NCI-H1417 treated with DMSO at 0.1 percent for 48 hours (cell line): Measurements from ENCODE around the gene TPSD1.
"Not testable (repeated sequence)": the region's sequence is repeated elsewhere in the genome, so short reads cannot be mapped to it uniquely, and the experiment has no call there.

Source experiments
- DNase-seq: peaks from one replicate; lab custom pipeline; 2025; lab: John Stamatoyannopoulos, UW

Gene TPSD1

DNA sequence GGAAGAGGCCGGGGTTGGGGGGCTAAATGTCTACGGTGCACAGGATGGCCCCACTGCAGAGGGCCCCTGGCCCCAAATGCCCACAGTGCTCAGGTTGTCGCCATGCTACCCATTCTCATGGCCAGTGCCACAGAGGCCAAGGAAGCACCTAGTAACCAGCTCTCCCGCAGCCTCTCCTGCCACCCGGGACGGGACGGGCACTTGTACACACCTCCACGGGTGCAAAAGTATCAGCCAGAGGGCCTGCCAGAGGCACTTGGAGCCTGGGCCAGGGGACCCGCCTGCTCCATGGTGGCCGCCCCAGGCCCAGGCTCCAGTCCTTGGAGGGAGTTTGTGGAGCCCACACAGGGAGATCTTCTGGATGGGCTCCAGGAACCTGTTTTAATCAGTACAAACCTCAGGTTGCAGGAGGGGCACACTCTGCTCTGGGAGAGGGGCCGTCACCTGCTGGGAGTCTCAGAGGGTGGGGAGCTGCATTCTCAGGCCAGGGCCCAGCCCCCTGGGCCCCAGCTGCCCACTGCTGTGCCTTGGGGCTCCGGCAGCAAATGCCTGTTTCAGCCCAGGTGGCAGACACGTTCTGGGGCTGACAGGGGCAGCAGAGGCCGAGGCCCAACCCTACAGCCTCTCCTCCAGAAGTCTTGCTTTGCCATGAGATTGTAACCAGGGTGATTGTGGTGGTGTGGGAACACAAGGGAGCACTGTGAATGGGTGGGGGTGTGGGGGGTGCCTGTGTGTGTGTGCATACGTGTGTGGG is 7.9 kb downstream of the TPSD1 start:
- DNase-seq = no peak

DNA sequence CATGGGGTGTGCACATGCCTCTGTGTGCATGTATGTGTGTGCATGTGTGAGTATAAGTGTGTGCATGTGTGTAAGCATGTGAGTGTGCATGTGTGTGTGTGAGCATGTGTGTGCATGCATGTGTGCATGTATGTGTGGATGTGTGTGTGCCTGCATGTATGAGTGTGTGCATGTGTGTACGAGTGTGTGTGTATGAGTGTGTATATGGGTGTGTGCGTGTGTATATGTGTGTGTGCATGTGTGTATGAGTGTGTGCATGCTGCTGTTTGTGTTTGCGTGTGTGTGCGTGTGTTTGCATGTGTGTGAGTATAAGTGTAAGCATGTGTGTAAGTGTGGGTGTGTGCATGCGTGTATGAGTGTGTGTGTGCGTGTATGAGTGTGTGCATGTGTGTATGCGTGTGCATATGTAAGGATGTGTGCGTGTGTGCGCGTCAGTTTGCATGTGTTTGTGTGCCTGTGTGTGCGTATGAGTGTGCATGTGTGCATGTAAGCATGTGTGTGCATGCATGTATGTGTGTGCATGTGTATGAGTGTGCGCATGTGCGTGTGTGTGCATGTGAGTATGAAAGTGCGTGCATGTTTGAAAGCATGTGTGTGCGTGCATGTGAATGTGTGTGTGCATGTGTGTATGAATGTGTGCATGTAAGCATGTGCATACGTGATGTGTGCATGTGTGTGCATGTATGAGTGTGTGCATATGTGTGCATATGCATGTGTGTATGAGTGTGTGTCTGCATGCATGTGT is 8.6 kb downstream of the TPSD1 start:
- DNase-seq = no peak

DNA sequence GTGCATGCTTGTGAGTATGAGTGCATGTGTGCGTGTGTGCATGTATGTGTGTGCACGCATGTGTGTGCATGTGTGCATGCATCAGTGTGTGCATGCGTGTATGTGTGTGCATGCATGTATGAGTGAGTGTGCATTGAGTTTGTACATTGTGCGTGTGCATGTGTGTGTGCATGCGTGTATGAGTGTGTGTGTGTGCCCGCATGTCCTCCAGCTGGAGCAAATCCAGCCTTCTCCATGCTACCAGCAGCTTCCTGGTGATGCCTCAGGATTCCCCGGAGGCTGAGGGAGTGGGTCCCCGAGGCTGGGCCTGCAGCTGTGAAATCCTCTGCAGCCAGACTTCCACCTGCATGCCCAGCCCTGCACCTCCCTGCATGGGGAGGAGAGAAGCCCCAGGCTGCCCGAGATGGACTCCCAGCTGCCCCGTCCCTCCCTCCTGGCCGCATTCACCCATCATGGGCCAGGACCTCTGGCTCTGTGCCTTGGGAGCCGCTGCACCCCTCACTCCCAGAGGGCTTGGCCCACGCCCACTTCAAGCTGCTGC is 9.3 kb downstream of the TPSD1 start:
- no peak for DNase-seq

DNA sequence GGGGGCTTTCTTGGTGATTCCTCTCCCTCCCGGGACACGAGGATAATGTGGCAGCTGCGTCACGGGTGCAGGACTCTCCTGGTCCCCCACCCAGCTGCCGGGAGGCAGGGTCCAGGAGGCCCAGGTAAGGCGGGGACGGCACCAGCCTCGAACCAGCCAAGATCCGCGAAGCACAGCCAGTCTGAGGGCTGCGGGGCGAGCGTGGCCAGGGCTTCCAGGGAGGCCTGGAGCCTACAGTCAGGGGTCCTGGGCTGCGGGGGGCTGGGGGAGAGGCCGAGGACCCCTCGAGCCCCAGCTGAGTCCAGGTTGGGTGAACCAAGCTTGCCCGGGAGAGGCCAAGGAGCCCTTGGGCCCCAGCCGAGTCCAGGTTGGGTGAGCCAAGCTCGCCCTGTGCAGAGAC is 10.0 kb downstream of the TPSD1 start:
- DNase-seq = no peak

DNA sequence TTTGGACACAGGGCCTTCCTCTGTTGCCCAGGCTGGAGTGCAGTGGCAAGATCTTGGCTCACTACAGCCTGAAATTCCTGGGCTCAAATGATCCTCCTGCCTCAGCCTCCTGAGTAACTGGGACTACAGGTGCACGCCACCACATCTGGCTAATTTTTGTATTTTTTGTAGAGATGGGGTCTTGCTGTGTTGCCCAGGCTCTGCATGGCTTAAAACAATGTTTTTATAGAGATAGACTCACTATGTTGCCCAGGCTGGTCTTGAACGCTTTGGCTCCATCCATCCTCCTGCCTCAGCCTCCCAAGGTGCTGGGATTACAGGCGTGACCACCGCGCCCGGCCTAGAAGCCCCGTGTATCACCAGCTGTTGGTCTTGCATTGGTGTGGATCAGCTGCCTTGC is 13.5 kb downstream of the TPSD1 start:
- not testable (repeated sequence) for DNase-seq

DNA sequence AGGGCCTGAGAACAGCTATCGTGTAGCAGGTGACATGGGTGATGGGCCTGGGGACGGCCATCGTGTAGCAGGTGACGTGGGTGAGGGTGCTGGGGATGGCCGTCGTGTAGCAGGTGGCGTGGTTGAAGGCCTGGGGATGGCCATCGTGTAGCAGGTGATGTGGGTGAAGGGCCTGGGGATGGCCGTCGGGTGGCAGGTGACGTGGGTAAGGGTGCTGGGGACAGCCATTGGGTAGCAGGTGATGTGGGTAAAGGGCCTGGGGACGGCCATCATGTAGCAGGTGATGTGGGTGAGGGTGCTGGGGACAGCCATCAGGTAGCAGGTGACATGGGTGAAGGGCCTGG is 15.5 kb downstream of the TPSD1 start:
- no peak for DNase-seq

DNA sequence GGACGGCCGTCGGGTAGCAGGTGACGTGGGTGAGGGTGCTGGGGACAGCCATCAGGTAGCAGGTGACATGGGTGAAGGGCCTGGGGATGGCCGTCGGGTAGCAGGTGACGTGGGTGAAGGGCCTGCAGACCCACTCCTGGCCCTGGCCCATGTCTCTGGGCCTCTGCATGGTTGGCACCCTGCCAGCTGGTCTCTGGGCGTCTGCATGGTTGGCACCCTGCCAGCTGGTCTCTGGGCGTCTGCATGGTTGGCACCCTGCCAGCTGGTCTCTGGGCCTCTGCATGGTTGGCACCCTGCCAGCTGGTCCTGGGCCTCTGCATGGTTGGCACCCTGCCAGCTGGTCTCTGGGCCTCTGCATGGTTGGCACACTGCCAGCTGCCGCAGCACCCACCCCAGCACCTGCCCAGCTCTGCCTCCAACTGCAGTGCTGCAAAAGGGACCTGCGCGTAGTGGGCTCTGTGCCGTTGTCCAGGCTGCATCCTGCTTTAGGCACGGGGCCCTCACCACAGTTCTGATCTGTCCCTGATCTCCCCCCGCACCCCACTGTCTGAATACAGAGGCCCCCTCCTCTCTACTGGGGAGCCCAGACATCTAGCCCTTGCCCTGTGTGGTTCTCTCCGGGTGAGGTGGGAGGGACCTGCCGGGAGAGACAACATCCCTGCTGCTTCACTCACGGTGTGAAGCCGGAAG is 16.0 kb downstream of the TPSD1 start:
- peak; percentile 56 for DNase-seq

DNA sequence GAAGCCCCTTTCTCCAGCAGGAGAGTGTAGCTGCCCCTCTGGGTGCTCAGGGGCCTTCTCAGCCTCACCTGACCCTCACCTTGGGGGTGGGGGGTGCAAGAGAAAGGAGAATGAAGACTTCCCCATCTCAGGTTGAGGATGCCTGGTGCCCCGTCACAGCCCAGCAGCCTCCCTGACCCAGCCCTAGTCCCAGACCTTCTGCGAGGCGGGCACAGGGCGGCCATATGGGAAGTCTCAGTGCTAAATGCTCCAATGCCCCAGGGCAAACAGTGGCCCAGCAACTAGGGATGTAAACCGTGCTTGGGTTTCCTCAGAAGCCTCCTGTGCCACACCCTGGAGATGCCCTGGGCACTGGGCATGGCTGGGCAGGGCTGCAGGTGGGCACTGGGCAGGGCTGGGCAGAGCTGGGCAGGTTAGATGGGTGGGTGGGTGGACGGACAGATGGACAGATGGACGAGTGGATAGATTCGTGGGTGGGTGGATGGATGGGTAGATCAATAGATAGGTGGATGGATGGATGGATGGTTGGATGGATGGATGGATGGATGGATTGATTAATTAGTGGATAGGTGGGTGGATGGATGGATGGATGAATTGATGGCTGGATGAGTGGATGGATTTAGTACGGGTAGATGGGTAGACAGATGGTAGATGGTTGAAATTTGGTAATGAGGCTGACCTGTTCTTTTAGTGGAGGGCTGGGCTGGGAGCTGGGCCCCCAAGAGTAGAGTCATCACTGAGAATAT is 16.8 kb downstream of the TPSD1 start:
- no peak for DNase-seq

DNA sequence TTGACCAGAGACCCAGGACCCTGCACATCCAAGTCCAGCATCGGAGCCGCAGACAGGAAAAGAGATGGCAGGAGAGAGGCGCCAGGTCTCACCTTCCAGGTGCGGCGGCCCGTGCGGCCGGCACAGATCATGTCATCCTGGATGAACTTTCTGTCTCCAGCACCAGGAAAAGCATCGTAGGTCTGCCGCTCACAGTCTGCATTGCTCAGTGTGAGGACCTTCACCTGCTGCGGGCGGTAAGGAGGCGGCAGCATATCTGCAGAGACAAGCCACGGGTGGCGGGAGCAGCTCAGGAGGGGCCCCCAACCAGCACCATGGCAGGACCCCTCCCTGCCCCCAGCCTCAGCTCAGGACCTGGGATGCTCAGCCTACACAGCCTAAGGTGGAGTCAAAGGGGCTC is 17.9 kb downstream of the TPSD1 start:
- DNase-seq = no peak

DNA sequence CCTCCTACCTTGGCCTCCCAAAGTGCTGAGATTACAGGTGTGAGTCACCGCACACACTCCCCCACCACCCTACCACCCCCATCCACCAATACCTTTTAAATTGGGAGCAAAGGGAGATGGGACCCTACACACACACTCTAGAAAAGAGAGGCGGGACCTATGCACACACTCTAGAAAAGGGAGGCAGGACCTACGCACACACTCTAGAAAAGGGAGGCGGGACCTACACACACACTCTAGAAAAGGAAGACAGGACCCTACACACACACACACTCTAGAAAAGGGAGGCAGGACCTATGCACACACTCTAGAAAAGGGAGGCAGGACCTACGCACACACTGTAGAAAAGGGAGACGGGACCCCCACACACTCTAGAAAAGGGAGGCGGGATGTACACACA is 18.9 kb downstream of the TPSD1 start:
- DNase-seq = no peak

DNA sequence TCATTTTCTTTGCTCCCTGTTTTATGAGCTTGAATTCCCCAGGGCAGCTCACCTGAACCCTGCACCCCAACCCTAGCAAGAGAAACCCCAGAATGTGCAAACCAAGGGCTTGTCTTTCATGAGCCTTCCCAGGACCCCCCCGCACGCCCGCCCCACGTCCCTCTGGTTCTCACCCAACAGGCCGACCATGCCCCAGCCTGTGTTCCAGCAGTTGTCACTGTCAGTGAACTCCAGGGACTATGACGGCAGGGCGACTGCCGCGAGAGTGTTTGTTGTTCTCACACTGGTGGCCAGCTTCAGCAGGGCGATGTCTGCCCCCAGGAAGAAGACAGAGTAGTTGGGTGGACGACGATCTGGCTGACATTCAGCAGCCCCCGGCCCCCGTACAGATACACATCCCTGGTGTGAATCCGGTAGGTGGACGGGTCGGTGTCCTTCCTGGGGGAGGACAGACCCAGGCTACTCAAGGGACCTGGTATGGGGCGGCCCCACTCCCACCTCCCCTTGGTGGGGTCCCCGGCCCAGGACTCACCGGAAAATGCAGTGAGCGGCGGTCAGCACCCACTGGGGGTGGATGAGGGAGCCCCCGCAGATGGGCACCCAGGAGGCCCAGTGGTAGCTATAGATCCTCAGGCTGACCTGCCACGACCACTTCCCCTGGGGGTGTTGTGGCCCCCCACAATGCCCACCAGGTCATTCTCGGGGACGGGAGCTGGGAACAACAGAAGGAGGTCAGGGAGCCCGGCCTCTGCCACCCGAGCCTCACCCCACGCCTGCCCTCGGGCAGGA is 20.1 kb downstream of the TPSD1 start:
- DNase-seq = no peak

DNA sequence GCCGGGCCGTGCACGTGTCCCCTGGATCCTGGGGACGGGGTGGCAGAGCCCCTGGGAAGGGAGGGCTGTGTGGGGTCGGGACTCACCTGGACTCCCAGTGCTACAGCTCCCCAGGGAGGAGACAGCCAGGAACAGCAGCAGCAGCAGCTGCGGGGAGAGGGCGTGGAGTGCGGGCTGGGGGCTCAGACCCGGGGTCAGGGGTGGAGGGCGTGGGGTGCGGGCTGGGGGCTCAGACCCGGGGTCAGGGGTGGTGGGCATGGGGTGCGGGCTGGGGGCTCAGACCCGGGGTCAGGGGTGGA is 20.7 kb downstream of the TPSD1 start:
- no peak for DNase-seq

DNA sequence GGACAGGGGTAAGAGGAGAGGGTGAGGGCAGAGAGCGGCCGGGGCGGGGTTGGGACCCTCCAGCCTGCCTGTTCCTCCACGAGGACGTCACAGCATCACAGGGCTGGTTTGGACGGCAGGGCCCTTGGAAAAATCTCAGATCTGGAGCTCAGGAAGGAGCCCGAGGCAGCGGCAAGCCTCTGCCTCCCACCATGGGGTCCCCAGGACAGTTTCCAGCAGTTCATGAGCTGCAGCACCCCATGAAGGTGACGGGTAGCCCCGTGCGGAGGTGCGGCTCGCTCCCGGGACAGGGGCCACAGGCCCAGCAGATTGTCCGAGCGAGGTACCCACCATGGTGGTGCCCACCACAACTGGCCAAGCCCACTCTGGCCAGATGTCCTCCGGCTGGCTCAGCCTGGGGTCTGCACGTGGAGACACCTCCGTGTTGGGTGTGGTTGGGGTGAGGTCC is 21.3 kb downstream of the TPSD1 start:
- DNase-seq = no peak

DNA sequence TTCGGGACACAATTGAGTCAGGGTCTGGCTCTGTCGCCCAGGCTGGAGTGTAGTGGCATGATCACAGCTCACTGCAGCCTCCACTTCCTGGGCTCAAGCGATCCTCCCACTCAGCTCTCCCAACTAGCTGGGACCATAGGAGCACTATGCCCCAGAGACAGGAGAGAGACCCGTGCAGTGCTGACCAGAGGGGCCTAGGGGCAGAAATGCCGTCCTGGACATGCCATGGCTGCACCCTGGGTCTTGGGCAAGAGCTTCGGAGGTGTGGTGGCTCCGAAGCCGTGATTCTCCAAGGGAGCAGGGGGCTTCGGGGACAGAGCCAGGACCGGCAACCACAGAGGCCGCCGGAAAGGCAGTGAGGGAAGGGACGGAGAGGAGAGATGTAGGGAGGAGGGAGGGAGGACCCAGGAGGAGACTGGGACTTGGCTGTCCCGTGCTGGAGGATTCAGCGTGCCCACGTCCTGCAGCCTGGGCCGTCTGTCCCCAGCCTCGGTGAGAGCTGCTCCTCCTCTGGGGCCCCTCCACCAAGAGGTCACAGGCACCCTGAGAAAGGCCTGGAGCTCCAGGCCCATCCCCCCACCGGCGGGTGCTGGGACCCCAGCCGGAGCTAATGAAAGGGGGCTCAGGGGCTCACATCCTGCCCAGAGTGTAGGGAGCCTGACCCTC is 21.9 kb downstream of the TPSD1 start:
- no peak for DNase-seq

DNA sequence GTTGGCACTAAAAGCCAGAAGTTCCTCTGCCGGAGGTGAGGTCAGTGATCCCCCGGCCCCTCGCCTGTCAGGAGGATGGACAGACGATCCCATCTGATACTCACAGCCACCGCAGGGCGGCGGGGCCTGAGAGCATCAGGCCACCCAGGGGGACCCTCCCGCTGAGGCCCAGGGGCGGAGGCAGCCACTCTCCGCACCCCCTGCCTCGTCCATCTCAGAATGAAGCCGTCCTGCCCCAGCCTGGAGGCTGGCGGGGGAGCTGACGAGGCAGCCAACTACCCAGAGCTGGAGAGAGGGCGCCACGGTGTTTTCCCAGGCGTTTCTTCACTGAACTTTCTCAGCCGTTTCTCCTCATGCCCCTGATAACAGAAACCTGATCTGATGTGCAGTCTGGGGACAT is 22.6 kb downstream of the TPSD1 start:
- DNase-seq = no peak

DNA sequence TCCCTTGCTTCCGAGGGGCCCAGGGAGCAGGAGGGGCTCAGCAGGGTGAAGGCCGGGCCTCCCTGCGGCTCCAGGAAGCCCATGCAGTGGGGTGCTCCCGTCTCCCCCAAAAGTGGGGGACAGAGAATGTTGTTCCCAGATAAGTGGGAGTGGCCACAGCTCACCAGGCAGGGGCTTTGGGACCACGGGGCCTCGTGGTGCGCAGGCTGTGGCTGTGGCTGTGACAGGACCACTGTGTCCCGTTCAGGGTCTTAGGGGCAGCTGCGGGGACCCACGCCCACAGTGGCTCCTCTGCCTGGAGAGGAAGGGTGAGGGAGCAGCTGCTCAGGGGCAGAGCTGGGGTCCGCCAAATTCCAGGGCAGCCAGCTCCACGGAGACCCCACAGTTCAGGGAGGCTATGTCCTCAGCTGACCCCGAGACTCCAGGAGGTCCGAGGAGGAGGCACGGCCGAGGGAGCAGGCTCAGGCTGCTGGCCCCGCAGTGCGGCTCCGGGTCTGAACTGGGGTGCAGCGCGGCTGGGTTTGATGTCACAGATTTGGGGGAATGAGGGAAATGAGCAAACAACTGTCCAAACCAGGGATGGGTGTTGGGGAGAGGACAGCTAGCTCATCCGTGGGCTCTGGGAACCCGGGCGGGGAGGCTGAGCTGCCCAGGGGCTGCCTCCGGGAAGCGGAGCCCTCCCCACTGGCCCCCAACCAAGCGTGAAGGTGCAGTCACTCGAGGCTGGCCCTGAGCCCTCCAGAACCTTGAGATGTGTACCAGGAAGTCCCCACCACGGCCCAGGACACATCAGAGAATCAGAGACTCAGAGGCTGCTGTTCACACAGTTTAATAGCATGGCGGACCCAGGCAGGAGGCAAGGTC is 23.4 kb downstream of the TPSD1 start:
- no peak for DNase-seq

DNA sequence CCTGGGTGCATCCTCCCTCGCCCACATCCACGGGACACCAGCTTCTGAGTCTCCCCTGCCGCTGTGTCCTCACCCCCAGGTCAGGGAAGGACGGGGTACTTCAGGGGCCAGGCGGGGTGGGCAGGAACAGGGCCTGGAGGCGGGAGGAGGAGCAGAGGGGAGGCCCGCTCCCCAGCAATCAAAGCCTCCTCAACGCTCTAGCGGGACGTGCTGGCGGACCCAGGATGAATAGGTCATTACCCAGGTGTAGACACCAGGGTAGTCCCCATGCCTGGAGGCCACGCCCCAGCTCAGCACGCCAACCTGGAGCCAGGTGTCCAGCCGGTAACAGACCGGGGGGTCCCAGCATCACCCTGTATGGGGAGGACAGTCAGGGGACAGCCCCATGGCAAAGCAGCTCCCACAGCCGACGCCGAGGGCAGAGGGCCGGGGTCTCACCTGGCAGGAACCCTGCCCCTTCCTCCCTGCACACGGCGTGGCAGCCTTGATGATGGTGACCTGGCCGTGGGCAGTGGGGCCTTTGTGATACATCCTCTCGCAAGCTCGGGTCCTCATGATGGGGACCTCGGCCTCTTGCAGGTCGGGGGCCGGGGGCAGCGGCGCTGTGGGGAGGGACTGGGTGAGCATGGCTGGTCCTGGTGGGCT is 24.2 kb downstream of the TPSD1 start:
- no peak for DNase-seq

DNA sequence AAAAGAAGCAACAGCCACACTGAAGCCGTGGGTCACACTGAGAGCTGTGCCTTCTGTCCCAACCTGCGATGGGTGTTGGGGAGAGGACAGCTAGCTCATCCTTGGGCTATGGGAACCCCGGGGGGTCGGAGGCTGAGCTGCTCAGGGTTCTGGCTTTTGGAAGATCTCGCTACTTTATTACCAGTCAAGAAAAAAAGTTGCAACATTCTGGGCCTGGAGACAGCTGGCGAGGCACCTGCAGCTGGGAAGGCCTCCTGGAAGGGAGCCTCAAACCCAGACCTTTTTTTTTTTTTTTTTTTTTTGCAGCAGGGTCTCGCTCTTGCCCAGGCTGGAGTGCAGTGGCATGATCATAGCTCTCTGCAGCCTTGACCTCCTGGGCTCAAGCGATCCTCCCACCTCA is 24.9 kb downstream of the TPSD1 start:
- DNase-seq = no peak

DNA sequence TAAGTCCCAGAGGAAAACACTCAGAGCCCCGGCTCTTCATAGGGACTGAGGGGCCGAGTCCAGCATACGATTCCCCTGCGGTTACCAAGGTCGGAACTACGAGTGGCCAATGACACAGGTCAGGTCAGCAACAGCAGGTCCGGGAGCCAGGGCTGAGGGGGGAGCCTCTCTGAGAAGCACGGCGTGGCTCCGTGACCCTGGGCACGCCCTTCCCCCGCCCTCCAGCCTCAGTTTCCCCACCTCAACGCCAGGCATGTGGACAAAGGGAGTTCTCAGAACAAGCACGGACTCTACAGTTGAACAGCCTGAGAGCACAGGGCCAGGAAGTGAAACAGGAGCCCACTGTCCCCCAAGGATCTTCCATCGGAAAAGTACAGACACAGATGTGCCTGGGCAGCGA is 25.6 kb downstream of the TPSD1 start:
- DNase-seq = no peak
